GM12878 (cell line): Measurements from ENCODE around the gene ACACA. TPM values are rescaled to one million over a fixed set of nuclear protein-coding genes. Genes with fewer than 3 reads are reported as not detected.

ENCODE experiments used
- ATAC-seq: fragments of 200-7000 bp; cut with Tn5 transposase; 3 replicates; pipeline ENCODE4 v1.9.1; 2020; ENCODE audit warnings: mild to moderate bottlenecking, moderate library complexity
- BruUV-seq: library from RNA; stranded (reverse); fragments of 400-500 nt; replicated peaks from 2 replicates; lab custom pipeline; 2021; lab: Mats Ljungman, UMichigan
- CTCF ChIA-PET: fragments of 300-600 bp; sonication (Branson Sonifier 250); formaldehyde crosslinking; extraction: SDS; loops from one replicate; lab custom pipeline; 2021; ENCODE audit warnings: inconsistent platforms; lab: Yijun Ruan, JAX
- POLR2A ChIA-PET: fragments of 350-600 bp; formaldehyde crosslinking; extraction: SDS; loops from one replicate; lab custom pipeline; 2021; ENCODE audit warnings: inconsistent platforms; lab: Charles Lee
- RAD21 ChIA-PET: fragments of 300-600 bp; sonication (Branson Sonifier 250); formaldehyde crosslinking; loops from one replicate; lab custom pipeline; 2023; ENCODE audit warnings: antibody characterized with exemption; ENCODE audit not compliant: unreplicated experiment; lab: Charles Lee
- SMC1A ChIA-PET: fragments of 300-600 bp; sonication (Branson Sonifier 250); formaldehyde crosslinking; loops from one replicate; lab custom pipeline; 2023; ENCODE audit not compliant: unreplicated experiment, uncharacterized antibody; lab: Charles Lee
- DNase-seq: peaks from one replicate; pipeline ENCODE4 v3.0.0-alpha.2; 2011; ENCODE audit warnings: low read depth, low spot score
- FAIRE-seq: peaks from 3 replicates; lab custom pipeline; 2011; peaks lifted over from hg19 to GRCh38; lab: Jason Lieb, UNC
- H2AFZ ChIP-seq: 2 replicates; pipeline ENCODE4 v1.6.0; 2011; ENCODE audit warnings: low read depth, low read length, control low read depth; ENCODE audit not compliant: control insufficient read depth
- H3K27ac ChIP-seq: 2 replicates; pipeline ENCODE4 v1.5.1; 2011; ENCODE audit warnings: control low read depth; ENCODE audit not compliant: control insufficient read depth, insufficient read depth
- H3K27me3 ChIP-seq, 2 experiments: replicated peaks in 1 of 2; 2 replicates each; pipeline versions ENCODE4 v1.6.0 to v1.6.1; 2011; ENCODE audit warnings: low read length in 1 of 2; ENCODE audit not compliant: control insufficient read depth in 2 of 2, insufficient read depth in 2 of 2
- H3K36me3 ChIP-seq, 2 experiments: 2 replicates each; pipeline ENCODE4 v1.5.1; 2011; ENCODE audit warnings: low read length in 1 of 2; ENCODE audit not compliant: control insufficient read depth in 2 of 2, insufficient read depth in 2 of 2
- H3K4me1 ChIP-seq: 2 replicates; pipeline ENCODE4 v1.6.1; 2011; ENCODE audit warnings: mild to moderate bottlenecking, low read length, moderate library complexity, mixed read lengths; ENCODE audit not compliant: control insufficient read depth, insufficient read depth
- H3K4me2 ChIP-seq: 2 replicates; pipeline ENCODE4 v1.6.0; 2011; ENCODE audit warnings: control low read depth; ENCODE audit not compliant: control insufficient read depth, insufficient read depth
- H3K4me3 ChIP-seq: fragments of 200-600 bp; sonication (generic); 2 replicates; pipeline ENCODE4 v1.5.1; 2016
- H3K79me2 ChIP-seq: 2 replicates; pipeline ENCODE4 v1.6.0; 2011; ENCODE audit warnings: low read length; ENCODE audit not compliant: control insufficient read depth, insufficient read depth
- H3K9ac ChIP-seq: 2 replicates; pipeline ENCODE4 v1.8.0; 2011; ENCODE audit warnings: low read length, control low read depth, mixed read lengths; ENCODE audit not compliant: control insufficient read depth, insufficient read depth
- H3K9me3 ChIP-seq: replicated peaks from 3 replicates; pipeline ENCODE4 v1.5.1; 2011; ENCODE audit warnings: mild to moderate bottlenecking, low read length; ENCODE audit not compliant: control insufficient read depth, insufficient read depth
- H4K20me1 ChIP-seq: 2 replicates; pipeline ENCODE4 v1.6.0; 2011; ENCODE audit not compliant: control insufficient read depth, insufficient read depth
- JUNB ChIP-seq: IDR thresholded peaks from 2 replicates; pipeline ENCODE4 v1.6.1; 2016; ENCODE audit warnings: antibody characterized with exemption, mild to moderate bottlenecking
- MLLT1 ChIP-seq: fragments of 450-650 bp; IDR thresholded peaks from 2 replicates; pipeline ENCODE4 v1.6.1; 2016; ENCODE audit warnings: mild to moderate bottlenecking
- PBX3 ChIP-seq: IDR thresholded peaks from 2 replicates; pipeline ENCODE4 v1.6.1; 2011; ENCODE audit warnings: mild to moderate bottlenecking, low read depth, low read length, moderate library complexity; ENCODE audit not compliant: insufficient replicate concordance
- SPI1 ChIP-seq: IDR thresholded peaks from 2 replicates; pipeline ENCODE4 v1.6.1; 2011; ENCODE audit warnings: low read depth, mild to moderate bottlenecking, low read length, moderate library complexity, borderline replicate concordance; ENCODE audit not compliant: insufficient read depth
- WGBS: methylation state at CpG from one replicate; pipeline ENCODE4 v1.1.6; 2016; ENCODE audit warnings: low lambda C conversion rate; ENCODE audit not compliant: insufficient replicate concordance, insufficient coverage; ENCODE audit errors: missing lambda C conversion rate; 5-methylcytosine and 5-hydroxymethylcytosine counted together
- in situ Hi-C: fragments of 300-500 bp; cut with MboI; formaldehyde crosslinking; loops from 9 replicates; pipeline ENCODE4 v1.14.3; 2018; ENCODE audit warnings: mixed read lengths
- intact Hi-C: fragments of 100-400 bp; cut with micrococcal nuclease; formaldehyde crosslinking; loops from one replicate; pipeline ENCODE4 v1.14.2; 2022; ENCODE audit not compliant: unreplicated experiment
- polyA plus RNA-seq, 11 experiments: library from polyadenylated mRNA; depleted of rRNA in 4 of 11; unstranded in 6 of 11; stranded (reverse) in 5 of 11; fragments of >200 nt; fragmentation: Nextera tagmentation in 4 of 11; fragmentation: Illumina TruSeq in 1 of 11; extraction: Ambion mirVana in 4 of 11; extraction: Trizol in 1 of 11; gene quantifications; 1 replicate in 1 of 11; 2 replicates in 10 of 11; pipeline versions ENCODE4 v1.2.1 to v1.2.3, GENCODE V29; 2011 to 2016; ENCODE audit warnings: inconsistent platforms in 2 of 11, missing spikeins in 2 of 11, low read depth in 1 of 11
- total RNA-seq, 4 experiments: library from RNA; depleted of rRNA in 3 of 4; stranded (reverse); fragments of >200 nt in 3 of 4; fragmentation: Illumina TruSeq in 1 of 4; extraction: Trizol in 1 of 4; gene quantifications; 2 replicates each; pipeline versions ENCODE4 v1.2.1 to v1.2.3, GENCODE V29; 2013 to 2021

Gene ACACA
- total and polyA plus RNA-seq, 10 of the 15 experiments (the other 5 are each of a cell fraction or from before 2014, with no cell fraction given), result 12.9 to 74.2 (median 32.0) TPM

- SMC1A ChIA-PET, result interaction anchor here (0.6 to 0.9 kb wide), 3 partner anchors 8 to 157 kb away, joined by 3 read pairs; no protein-coding TSS in a partner anchor
- Histone ChIP-seq H3K4me3 (no peak overlapping the region), H4K20me1 (no peaks in the 10 kb centered on the region; the same call in 1 of the 2 replicates), H3K79me2 (no peaks in the 10 kb centered on the region), H3K36me3 (peaks cover 9 to 30% of the 10 kb centered on the region in 2 experiments), H3K27ac (no peak overlapping the region), H3K4me1 (peaks cover 3% of the 10 kb centered on the region; the same call in 1 of the 2 replicates), H3K4me2 (no peak overlapping the region), H3K9me3 (no peaks in the 10 kb centered on the region; the same call in 2 of the 3 replicates), H2AFZ (no peak overlapping the region), H3K27me3 (no peaks in the 10 kb centered on the region), H3K9ac (no peak overlapping the region)
- CTCF ChIA-PET, result interaction anchor here (1.2 to 1.3 kb wide), 2 partner anchors 8 to 138 kb away, joined by 3 to 5 read pairs; no protein-coding TSS in a partner anchor
- RAD21 ChIA-PET, result interaction anchor here (0.9 to 1.0 kb wide), 3 partner anchors 8 to 152 kb away, joined by 3 read pairs; no protein-coding TSS in a partner anchor
- FAIRE-seq (no peak), DNase-seq (no peak), ATAC-seq (peak; percentile 69)
- intact Hi-C loops, result no loop called here
- WGBS, result 74% methylated on average over 4 of the region's 4 CpGs
- TF ChIP-seq MLLT1 (0 out of 2 replicates have a peak, but pooled peaks have one; percentile 32), PBX3 (no peak), SPI1 (peak; percentile 83; the same call in 1 of the 2 replicates), JUNB (no peak)
- BruUV-seq, result no TSS peak
- in situ Hi-C loops, result loop anchor here (25.0 kb wide), 1 partner anchor 636 kb away; the partner anchor contains the start of gene MRM1
- POLR2A ChIA-PET, result no interaction called here
These were observed 158.8 kb downstream of the ACACA start for GRCh38 chr17:37247825-37248224.
